CD4-positive, alpha-beta T cell treated with Interleukin-10 for 1 hour (primary cell): Measurements from ENCODE around the gene OR4C6.

Source experiments
- DNase-seq: peaks from one replicate; pipeline ENCODE4 v3.0.0-alpha.2; 2020

The OR4C6 gene

DNA sequence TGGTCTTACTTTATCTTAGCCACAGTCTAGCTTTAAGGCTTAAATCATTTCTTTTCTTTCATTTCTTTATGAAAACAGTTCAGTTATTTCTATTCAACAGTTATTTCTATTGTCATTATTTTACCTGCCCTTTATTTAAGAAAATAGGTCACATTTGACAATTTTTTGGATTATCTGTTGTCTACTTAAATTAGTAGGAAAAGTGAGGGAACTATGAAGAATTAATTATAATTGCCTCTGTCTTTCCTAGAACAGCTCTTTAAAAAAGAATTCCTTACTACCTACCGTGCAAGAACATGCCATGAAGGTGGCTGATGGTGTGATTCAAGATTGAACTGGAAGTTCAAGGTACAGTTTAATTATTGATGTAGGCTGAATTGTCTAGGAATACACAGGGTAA lies at the start of gene OR4C6:
OR4C6 (plus strand) TSS at position 301 of the 400 bp plus-strand sequence. CDS start 2,966 bp downstream, outside the sequence.
- DNase-seq = no peak

DNA sequence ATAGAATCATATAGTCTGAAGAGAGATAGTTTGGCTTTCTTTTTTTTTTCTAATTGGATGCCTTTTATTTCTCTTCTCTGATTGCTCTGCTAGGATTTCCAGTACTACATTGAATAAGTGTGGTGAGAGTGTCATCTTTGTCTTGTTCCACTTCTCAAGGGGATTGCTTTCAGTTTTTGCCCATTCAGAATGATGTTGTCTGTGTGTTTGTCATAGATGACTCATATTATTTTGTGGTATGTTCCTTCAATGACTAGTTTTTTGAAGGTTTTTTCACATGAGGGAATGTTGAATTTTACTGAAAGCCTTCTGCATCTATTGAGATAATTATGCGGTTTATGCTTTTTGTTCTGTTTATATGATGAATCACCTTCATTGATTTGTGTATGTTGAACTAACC lies 37.5 kb upstream of the OR4C6 start:
- no peak for DNase-seq

DNA sequence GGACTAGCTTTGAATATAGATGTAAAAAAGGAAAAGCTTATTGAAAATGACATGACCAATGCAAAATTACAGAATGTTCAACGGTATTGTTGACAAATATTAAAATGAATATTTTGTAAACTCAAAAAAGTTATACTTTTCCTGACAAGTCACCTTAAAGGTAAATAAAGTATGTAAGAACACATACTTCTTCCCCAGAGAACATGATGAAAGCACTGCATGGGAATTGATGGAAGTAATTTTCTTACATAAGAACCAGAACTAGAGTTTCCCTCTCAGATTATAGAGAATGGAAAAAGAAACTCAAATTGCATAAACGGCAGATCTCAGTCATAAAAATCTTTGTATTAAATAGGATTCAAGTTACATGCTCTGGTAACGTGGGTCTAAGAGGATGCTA lies 27.2 kb upstream of the OR4C6 start, which contains the start of gene OR4P4:
OR4P4 (plus strand) TSS at position 301 of the 400 bp plus-strand sequence.
- DNase-seq = no peak

DNA sequence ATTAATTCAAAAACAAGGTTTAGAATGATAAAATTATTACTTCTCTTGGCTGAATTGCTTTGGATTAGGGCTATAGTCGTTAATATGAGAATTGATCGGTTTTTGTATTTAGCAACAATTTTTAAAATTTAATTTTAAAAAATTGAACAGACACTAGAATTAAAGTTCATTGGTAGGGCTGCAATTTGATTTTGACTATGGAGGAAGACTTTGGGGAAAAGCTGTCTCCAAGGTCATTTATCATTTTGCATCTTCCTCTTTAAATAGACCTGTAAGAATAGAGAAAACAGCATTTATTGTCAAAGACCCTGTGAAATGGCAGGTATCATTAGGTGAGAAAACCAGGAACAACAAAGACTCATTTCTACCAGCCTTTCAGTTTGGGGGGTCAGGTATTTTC lies 14.0 kb upstream of the OR4C6 start, which contains the start of gene OR4S2:
OR4S2 (plus strand) TSS at position 301 of the 400 bp plus-strand sequence. CDS start 2,577 bp downstream, outside the sequence.
- DNase-seq = no peak

DNA sequence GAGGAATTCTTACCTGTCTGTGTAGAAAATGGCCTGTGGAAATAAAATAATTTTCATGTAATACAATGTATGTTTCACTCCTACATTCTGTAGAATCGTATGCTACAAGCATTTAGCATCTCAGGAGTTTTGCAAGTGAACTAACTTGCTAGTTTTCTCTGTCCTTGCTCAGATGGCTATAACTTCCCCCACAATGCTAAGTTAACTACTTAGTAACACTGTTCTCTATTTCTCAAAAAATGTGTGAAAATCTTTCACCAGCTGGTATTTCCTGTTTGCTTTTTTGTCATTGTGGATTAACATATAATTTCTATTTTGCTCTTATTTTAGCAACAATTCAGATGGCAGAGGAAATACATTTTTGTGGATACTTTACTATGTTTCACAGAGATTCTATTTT lies 9.4 kb upstream of the OR4C6 start:
- DNase-seq = no peak

DNA sequence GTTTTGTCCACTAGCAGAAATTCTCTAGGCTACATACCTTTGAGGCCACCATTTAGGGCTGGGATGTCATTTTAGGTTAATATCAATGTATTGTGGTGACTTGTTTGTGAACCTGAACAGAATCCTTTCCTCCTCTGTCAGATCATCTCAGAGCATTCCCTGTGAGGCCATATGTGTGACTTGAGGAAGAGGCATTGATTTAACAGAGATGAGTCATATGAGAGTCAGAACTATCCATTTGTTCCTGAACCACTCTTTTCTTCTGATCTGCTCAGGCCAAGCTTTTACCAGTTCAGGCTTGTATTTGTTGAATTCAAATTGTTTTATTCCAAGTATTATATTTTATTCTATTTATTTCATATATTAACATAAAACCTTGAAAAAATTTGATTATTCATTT lies 6.9 kb upstream of the OR4C6 start:
- DNase-seq = no peak

DNA sequence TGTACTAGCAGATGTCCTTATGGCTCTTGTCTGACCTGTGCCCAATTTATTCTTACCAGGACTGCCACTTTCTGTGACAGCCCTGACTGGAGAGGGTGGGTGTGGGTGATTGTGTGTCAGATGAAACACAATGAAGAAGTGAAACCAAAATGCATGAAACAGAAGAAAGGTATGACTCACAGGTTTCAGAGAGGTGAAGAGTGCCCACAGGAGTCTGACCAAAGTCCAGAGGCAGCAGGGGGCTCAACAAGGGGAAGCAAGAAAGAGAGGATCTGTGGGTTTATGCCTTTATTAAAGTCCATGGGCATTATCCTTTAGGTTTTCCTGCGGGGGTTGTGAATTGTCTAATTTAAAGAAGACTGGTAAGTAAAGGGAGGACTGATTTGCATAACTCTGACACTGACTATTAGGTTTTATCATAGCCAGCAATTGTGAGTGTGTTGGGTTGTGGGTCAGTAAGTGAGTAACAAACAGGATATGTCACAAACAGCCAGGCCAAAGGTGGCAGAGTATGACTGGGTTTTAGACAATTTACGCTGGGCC lies 3.9 kb upstream of the OR4C6 start:
- DNase-seq = no peak

DNA sequence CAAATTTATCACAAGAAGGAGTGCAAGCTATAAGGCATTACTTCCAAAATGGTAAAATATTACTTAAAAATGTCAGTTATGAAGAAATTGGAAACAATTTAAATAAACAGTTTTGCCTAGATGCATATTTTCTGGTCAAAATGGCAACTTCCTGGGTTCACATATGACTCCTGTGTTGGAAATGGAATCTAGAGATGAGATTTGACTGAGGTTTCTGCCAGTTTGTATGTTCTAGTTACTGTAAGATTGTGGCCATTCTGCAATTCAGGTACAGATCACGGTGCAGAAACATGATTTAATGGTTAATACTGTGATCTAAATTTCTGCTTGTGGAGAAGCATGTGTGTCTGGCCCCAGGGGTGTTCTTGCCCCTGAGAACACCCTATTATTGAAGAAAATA lies 3.4 kb upstream of the OR4C6 start:
- no peak for DNase-seq

DNA sequence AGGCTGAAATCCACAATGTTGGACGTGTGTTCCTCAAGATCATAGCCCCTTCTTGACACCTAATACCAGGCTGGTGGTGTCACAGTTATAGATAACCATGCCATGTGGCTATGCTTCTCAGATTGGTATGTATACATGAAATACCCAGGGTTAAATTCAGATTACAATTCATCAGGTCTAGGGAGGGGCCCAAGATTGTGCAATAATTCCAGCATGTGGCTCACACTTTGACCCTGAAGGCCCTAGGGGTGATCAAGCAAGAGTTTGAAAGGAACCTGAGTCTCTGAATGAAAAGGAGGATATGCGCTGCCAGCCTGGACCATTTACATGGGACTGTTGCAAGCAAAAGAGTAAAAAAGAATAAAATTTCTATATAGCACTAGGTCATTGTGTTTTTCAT lies 7.4 kb downstream of the OR4C6 start:
- no peak for DNase-seq

DNA sequence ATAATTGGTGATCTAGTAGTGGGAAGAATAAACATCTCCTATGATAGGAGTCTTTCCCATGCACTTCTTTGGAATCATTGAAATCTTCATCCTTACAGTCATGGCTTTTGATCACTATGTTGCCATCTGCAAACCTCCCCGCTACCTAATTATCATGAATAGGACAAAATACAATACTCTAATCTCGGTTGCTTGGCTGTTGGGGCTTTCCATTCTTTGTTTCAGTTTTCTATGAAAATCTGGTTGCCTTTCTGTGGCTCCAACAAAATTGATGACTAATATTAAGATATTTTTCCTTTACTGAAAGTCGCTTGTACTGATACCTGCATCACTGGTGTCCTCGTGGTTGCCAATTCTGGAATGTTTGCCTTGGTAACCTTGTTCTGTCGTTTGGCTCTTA lies 11.9 kb downstream of the OR4C6 start:
- DNase-seq = no peak

DNA sequence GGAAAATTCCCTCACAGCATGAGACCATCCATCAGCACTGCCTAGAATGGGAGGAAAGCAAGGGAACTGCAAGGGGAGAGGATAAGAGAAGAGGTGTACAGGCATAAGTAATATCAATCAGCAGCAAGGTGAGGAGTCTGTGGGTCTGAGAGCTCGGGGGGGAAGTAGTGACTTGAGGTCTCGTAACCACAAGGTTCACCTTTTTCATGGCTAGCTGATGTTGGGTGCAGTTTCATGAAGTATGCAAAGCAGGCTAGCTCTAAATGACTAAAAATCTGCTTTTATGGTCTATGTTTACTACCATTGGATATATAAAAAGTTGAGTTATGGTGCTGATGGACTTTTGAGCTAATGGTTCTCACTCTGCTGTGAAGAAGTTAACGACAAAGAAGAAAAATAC lies 35.8 kb downstream of the OR4C6 start:
- DNase-seq = no peak

DNA sequence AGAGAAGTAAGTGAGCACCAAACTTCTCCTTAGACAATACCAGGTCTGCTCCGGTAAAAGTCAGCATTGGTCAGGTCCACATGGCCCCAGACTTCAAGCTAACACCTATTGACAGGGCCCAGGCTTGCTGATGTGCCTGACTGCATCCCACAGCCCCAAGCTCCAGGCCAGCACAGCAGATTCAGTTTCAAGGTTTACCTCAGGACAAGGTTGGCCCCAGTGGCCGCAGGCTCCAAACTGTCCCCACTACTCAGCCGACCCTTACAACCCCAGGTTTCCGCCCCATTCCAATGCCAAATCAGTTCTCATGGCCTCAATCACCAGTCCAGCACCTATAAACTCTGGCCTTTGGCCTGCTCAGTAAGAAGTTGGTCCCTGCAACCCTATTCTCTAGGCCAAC lies 39.4 kb downstream of the OR4C6 start:
- no peak for DNase-seq

DNA sequence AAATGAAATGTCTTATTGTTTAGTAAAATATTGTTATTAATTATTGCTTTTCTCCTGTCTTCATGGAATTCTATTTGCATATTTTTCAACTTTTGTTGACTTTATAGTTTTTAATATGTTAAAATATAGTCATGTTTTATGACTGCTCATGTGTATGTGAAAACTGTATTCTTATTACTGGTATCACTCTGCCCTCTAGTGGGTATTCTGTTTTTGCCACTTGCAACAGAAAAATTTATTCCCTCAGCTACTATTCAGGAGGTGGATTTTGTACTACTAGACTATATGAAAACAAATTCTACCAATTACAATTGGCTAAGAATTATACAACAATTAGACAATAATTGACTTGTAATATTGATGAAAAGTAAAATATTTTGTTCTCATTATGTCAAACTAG lies 45.0 kb downstream of the OR4C6 start:
- no peak for DNase-seq

DNA sequence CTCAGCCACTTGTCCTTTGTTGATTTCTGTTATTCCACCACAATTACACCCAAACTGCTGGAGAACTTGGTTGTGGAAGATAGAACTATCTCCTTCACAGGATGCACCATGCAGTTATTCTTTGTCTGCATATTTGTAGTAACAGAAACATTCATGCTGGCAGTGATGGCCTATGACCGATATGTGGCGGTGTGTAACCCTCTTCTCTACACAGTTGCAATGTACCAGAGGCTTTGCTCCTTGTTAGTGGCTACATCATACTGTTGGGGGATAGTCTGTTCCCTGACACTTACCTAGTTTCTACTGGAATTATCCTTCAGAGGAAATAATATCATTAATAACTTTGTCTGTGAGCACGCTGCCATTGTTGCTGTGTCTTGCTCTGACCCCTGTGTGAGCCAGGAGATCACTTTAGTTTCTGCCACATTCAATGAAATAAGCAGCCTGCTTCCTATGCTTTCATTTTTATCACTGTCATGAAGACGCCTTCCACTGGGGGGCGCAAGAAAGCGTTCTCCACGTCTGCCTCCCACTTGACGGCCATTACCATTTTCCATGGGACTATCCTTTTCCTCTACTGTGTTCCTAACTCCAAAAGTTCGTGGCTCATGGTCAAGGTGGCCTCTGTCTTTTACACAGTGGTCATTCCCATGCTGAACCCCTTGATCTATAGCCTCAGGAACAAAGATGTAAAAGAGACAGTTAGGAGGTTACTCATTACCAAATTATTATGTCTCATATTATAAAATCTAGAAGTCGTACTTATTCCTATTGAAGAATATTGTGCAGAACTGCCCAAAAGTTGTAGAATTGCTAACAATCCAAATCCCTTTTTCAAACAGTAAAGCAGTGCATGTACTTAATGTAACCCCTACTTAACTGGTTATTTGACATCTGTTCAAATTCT lies 53.2 kb downstream of the OR4C6 start:
- DNase-seq = no peak
